ENCODE measurements around the gene RFX8.
"Not testable (repeated sequence)": the region's sequence is repeated elsewhere in the genome, so short reads cannot be mapped to it uniquely, and the experiment has no call there.

The RFX8 gene

DNA sequence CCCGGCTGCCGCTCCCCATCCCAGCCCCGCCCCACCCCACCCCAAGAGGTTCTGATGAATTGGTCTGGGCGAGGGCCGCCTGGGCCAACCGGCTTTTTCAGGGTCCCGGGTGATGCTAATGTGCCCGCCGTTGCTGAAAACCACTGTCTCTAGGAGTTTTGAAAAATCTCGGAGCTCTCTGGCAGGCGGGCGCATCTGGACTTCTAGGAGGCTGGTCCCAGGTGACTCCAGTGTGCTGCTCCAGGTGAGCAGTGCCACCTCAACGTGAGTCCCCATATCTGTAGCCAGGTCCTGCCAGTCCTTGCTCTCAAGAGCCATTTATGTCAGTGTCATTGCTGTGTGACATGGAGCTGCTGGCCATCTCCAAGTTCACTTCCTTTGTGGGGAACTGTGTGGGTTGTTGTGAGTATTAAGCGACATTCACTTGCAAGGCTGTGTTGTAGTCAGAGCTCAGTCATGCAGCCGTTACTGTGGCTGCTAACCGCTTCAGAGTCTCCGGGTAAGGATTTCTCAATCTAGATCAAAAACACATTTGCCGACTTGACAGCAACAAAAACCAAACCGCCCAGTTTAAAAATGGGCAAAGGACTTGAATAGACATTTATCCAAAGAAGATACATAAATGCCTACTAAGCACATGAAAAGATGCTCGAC is at the start of gene RFX8:
RFX8 (minus strand) TSS at position 382 of the 654 bp plus-strand sequence. CDS start 8,264 bp downstream, outside the sequence.
- DNase-seq = peak; percentile 40

DNA sequence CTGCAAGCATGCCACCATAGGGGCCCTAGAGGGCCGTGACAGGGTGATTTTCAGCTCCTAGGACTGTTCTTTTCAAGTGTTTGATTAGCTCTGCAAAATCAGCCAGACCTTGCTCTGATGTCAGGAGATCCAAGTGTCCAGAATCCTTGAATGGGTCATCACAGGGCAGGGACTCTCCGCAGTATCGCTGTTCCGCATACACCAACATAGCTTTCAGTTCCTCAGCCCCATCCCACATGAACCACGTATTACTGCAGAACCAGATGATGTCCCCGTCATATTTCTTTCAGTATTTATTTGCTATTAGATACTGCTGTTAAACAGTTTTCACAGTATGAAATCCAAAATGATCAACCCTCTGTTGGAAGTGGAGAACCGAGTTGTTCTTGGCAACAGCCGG is 46.6 kb upstream of the RFX8 start:
- no peak for DNase-seq

DNA sequence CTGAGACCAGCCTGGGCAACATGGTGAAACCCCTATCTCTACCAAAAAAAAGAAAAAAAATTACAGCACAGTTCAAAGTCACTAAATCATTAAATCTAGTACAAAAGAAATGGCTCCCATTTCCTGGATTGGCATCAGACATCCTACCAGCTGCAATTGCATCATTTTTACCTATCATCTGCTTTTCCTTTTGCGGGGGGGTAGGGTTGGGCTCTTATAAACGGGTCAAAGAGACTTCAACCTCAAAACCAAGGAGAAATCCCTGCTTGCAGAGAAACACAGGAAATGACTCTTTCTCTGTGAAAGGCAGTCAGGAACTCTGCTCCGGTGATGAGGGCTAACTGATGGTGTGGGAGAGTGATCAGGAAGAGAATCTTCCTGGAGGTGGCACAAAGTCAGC is 45.3 kb upstream of the RFX8 start:
- no peak for DNase-seq

DNA sequence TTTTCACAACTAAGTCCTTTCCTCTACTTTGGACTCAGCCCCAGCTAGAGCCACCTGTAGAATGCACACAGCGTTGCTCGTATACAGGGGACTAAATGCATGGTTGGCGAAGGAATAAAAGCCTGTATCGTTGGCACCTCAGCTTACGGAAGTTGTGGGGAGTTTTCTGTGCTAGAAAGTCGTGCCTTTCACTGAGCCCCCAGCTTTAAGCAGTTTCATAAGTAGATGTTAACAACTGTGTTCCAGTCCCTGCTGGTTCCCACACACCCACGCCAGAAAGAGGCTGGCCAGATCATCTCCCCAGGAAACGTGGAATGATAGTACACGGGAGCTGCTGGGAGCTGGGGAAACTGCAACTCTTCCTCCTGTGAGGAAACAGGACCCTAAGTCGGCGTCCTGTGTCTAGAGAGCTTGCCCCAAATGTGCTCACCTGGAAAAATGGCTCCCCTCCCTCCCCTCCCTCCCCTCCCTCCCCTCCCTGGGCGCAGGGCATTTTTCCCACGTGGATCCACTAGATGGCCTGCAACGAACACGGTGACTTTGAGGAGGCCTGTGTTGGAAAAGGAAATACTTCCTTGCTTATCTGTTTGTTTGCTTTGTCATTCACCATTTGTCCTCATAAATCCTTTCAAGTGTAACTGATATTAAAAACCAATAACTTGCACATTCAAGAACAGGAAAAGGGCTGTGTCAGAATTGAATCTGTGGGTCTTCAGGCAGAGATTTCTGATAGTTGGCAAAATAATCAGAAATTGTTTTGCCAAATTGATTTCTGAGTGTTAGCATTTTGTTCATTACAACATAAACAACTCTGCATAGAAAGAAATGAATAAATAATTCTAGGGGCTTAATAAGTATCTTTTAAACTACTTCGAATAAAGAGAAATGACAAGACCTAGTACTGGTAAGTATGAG is 43.9 kb upstream of the RFX8 start:
- no peak for DNase-seq

DNA sequence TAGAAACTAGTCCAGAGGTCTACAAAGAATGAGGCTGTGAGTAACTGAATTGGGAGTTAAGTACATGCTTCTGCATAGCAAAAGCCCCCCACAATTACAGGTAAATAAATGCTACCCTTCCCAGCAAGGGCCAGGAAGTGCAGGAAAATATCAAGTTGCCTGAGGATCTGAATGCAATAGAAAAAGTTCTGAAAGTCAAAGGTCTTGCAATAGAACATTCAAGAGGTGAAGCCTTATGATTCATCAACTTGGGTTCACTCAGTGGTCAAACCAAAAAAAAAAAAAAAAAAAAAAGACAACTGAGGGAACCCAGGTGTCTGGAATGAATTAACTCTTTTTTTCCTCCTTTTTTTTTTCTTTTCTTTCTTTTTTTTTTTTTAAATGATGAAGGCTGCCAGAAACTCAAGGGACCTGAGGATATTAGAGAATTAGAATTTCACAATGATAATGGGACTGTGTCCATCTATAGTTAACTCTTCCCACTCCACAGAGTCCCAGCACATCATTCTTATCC is 42.9 kb upstream of the RFX8 start:
- no peak for DNase-seq

- DNase-seq = no peak
Measured at GRCh38 chr2:101516823-101517690, 42.1 kb upstream of the RFX8 start.

- no peak for DNase-seq
Measured at GRCh38 chr2:101516349-101516748, 41.4 kb upstream of the RFX8 start.

- DNase-seq = no peak
Measured at GRCh38 chr2:101515477-101515876, 40.6 kb upstream of the RFX8 start.

GRCh38 chr2:101512993-101513392 is 38.1 kb upstream of the RFX8 start:
- DNase-seq = no peak

- DNase-seq = no peak
Measured at GRCh38 chr2:101511381-101511780, 36.5 kb upstream of the RFX8 start.

DNA sequence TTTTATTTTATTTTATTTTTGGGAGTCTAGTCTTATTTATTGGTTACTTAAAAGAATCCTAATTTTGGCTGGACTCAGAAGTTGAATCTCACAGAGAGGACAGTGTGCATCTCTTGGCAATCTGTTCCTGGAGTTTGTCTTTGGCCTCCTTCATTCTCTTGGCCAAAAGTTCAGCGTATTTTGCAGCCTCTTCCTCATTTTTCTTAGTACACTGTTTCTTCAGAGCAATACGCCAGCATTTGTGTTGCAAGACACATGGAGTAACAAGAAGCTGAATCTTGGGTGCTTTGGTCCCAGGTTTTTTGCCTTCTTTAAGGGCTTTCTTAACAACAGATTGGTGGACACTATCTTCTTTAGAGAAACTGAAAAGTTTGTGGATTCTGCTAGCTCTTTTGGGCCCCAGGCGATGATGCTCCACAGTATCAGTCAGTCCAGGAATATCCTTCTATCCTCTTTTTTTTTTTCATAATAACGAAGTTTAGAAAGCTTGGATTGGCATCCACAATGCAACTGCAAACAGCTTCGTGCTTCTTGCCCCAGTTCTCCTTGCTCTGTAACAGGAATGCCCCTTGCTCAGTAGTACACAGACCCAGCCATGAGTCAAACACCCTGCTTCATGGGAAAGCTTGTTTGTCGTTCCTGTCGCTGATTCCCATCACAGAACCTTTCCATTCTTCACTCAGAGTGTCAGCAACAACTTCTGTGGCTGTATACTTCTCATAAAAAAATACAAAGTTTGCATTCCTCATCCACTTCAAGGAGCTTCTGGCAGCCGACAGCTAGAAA is 34.8 kb upstream of the RFX8 start:
- DNase-seq = no peak

DNA sequence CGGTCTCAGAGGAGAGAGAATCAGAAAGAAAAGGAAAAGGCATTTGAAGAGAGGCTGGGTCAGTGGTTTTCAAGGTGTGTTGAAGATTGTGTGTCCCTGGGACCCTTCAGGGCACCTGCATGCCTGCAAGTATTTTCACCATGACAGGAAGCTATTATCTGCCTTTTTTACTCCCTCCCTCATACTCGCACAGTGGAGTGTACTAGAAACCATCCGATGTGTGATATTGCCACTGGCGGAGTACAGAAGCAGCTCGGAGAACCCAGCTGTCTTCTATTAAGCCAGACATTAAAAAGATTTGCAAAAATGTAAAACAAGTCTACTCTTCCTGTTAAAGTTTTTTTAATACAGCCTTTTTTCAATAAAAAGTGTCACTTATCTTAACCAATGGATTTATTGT is 33.7 kb upstream of the RFX8 start:
- DNase-seq = no peak

DNA sequence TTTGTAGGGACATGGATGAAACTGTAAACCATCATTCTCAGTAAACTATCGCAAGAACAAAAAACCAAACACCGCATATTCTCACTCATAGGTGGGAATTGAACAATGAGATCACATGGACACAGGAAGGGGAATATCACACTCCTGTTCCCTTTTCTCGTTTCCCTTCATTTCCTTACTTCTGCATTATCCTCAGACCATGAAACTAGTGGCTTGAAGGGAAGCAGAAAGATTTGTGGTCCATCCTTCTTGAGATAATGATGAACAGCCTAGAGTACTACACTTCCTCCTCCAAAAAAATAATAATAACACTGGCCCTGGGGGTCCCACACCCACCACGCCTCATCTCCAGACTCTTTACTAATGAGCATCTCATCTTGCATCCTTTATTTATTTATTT is 30.4 kb upstream of the RFX8 start:
- not testable (repeated sequence) for DNase-seq

GRCh38 chr2:101504744-101505143 is 29.8 kb upstream of the RFX8 start:
- DNase-seq = not testable (repeated sequence)

DNA sequence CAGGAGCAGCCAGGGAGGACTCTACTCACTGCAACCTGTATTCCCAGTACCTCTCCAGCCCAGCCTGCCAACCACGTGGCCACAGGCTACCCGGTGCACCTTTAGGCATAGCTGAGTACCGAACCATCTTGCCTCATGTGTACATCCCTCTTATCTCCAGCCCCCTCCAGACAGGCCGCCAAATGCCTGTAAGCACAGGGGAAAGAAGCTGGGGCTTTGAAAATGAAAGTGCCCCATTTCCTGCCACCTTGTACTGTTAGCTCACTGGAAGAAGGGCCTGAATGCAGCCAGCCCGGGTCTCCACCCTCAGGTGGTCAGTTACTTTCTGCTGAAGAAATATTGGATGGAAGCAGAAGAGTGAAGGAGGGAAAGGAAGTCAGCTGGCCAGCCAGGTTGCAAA is 27.2 kb upstream of the RFX8 start:
- DNase-seq = no peak

DNA sequence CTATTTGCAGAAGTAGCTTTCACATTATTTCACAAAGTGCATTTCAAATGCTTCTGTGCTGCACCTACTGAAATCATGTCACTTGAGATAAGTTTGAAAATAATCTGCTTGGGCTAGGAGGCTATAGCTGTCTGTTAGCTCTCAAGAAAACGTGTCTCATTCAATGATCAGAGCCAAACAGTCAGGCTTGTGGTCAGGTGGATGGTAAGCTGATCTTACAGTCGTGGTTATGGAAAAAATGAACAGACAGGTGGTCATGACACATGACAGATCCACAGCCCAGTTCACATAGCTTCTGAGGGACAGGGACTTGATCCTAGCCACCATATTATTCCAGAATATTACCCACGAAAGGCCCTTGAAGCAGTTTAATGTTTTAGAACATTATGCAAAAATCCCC is 26.5 kb upstream of the RFX8 start:
- no peak for DNase-seq

DNA sequence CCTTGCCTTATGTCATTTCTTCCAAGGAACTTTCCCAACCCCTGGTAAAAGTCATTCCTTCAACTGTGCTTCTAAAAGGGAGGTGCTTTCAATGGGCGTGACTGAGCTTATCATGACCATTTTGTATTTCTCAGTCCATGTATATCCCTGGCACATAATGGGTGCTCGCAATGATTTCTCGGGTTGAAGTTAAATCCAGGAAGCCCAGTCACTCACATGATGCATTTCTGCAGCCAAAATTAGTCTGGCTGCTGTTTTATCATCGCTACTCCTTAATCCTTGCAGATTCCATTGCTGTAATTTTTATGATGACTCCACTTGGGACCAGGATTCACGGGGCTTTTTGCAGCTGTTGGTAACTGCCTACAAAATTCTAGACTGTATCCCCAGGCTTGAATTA is 25.9 kb upstream of the RFX8 start:
- no peak for DNase-seq

- DNase-seq = no peak
Measured at GRCh38 chr2:101500180-101500579, 25.3 kb upstream of the RFX8 start.

DNA sequence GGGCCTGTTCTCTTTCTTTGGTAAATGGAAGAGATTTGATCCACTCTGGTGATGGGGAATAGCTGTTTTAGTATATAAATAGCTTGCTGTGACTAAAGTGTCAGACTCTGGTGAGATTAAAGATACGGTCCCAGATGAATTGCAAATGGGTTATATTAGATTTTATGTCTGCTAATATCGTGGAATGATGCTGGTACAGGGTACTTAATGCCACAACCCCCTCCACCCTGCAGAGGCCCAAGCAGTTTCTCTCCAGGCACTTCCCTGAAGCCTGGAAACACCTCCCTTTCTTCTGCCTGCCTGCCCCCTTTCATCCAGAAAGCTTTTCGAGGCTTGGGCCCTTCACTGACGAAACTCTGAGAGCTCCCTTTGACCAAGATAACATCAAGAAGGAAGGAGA is 21.4 kb upstream of the RFX8 start:
- DNase-seq = no peak

GRCh38 chr2:101492936-101493473 is 18.1 kb upstream of the RFX8 start:
- DNase-seq = no peak

- DNase-seq = no peak
Measured at GRCh38 chr2:101486994-101487393, 12.1 kb upstream of the RFX8 start.

DNA sequence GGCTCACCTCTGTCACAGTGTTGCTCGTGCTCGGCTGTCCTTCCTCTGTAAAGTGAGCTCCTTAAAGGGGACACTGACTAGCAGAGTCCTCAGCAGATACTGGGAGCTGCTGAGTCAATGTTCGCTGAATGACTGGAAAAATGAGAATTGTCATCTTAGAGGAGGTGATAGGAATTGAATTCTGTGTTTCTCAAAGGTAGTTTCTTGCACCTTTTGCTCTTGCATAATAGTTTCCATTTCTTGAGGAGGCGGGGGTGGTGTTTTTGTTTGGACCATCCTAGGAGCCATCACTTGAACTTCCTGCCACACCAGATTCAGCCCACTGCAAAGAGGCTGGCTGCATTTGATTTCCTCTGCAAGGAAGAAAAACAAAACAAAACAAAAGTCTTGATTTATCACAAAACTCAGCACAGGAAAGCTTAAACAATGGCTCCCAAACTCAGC is 11.4 kb upstream of the RFX8 start:
- no peak for DNase-seq

Measured in activated T-cell treated with anti-CD3 and anti-CD28 coated beads, Interleukin-2, amount 50 U/mL, for 1 hour (primary cell).